ENCODE results near the gene DSCAML1. TPM values are rescaled to one million over a fixed set of nuclear protein-coding genes. Genes with fewer than 3 reads are reported as not detected.
A peak's percentile ranks its signal among the peaks of the same experiment; 100 is the strongest.

The DSCAML1 gene
- total and polyA plus RNA-seq, 2 of the 8 experiments (the other 6 are each of a cell fraction or from before 2014, with no cell fraction given), result 0.19 to 0.24 TPM

DNA sequence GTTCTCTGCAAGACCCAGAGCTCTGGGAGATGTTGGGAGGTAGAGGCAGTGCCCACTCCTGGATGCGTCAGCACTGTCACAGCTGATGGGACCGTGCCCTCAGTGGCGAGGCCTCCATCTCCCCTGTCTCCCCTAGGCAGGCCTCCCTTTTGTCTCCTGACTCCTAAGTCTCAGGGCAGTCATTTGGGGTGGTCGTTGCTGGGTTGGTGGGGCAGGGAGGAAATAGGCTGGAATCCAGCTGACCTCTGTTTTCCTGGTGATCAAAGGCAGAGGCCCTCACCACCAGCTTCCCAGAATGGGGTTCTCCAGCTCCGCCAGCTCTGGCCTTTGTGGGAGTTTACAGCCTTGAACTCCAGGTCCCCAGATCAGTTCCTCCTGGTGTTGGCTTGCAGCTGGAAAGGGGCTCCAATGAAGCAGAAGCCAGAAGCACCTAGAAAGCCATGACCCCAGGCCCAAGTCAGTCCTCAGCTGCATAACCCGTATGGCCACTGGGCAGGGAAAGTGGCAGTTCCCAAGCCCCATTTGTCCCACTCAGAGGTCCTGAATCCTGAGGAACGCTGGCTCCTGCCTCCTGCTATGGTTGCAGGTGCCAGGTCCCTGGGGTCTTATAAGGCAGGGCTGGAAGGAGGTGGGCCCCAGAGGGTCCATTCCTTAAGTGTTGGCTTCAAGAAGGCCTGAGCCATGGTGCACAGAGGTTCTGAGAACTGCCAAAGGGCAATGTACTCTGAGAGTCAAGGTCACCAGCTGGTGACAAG lies 34.8 kb upstream of the DSCAML1 start:
- H3K56ac ChIP-seq (replicated peaks; ENCODE audit: insufficient read length, low read depth, low read length), result no peak overlapping the region
- no peak overlapping the region for H3K9ac ChIP-seq (replicated peaks in 1 of 4; ENCODE audit: extremely low read depth in 1 of 4, low read depth in 3 of 4, low read length in 3 of 4)
- no peak overlapping the region for H2BK12ac ChIP-seq (ENCODE audit: low read depth, low read length)
- H3K4me3 ChIP-seq (ENCODE audit: extremely low read depth in 1 of 4, insufficient read depth in 2 of 4, low read depth in 3 of 4, low read length in 4 of 4), result no peak overlapping the region
- no peak overlapping the region for H2AFZ ChIP-seq (ENCODE audit: low read length)
- H3K23me2 ChIP-seq (ENCODE audit: low read depth, low read length), result no peaks in the 10 kb centered on the region
- WGBS, 2 experiments (ENCODE audit: extremely low coverage in 1 of 2, insufficient coverage in 1 of 2, insufficient read length in 1 of 2, insufficient replicate concordance in 2 of 2, low coverage in 1 of 2, low lambda C conversion rate in 2 of 2, missing lambda C conversion rate in 1 of 2), result 91% methylated on average over 7 of the region's 7 CpGs; no CpG with 5 or more reads in 1 of the 2 experiments
- H2AK5ac ChIP-seq (ENCODE audit: low read depth, low read length), result no peak overlapping the region
- H3K4me1 ChIP-seq (replicated peaks in 1 of 4; ENCODE audit: control insufficient read depth in 3 of 4, insufficient read depth in 4 of 4, low read length in 3 of 4), result peaks cover 0 to 6% (median 1%) of the 10 kb centered on the region in 4 experiments; a peak in 3 of 7 replicates
- H3K14ac ChIP-seq (ENCODE audit: insufficient read length), result no peak overlapping the region
- H3K27me3 ChIP-seq (replicated peaks in 1 of 4; ENCODE audit: control insufficient read depth in 3 of 4, extremely low read depth in 1 of 4, insufficient read depth in 3 of 4, low read length in 3 of 4), result no peaks in the 10 kb centered on the region
- H2BK20ac ChIP-seq (ENCODE audit: low read length), result 0 out of 2 replicates have a peak overlapping the region, but pooled peaks have one; percentile 32
- H3K4ac ChIP-seq (replicated peaks; ENCODE audit: insufficient read length, low read depth, low read length), result no peak overlapping the region
- H2BK15ac ChIP-seq (ENCODE audit: low read length), result no peak overlapping the region
- H3K27ac ChIP-seq (ENCODE audit: low read depth, low read length), result no peak overlapping the region
- H2BK120ac ChIP-seq (replicated peaks; ENCODE audit: low read depth, low read length), result no peak overlapping the region
- no peak overlapping the region for H3K4me2 ChIP-seq (ENCODE audit: insufficient read depth in 1 of 2, low read depth in 2 of 2, low read length in 2 of 2)
- no peaks in the 10 kb centered on the region for H3K79me1 ChIP-seq (ENCODE audit: low read depth, low read length)
- H3K9me3 ChIP-seq (ENCODE audit: insufficient read depth in 2 of 2, low read depth in 1 of 2, low read length in 1 of 2), result no peaks in the 10 kb centered on the region
- TF ChIP-seq KDM4A (IDR thresholded peaks at IDR 0.05; ENCODE audit: low read depth, low read length, severe bottlenecking) (no peak), JUND (IDR thresholded peaks at IDR 0.05; ENCODE audit: low read length) (no peak), SRF (IDR thresholded peaks at IDR 0.05; ENCODE audit: low read depth, low read length) (no peak), NANOG (IDR thresholded peaks at IDR 0.05; ENCODE audit: insufficient read depth, low read depth, low read length, poor library complexity, severe bottlenecking) (no peak)
- H3K18ac ChIP-seq (ENCODE audit: extremely low read depth, low read length), result no peak overlapping the region
- FAIRE-seq (no peak), DNase-seq (ENCODE audit: low read depth in 1 of 2, low spot score in 2 of 2) (peak in 1 of 2 experiments; percentile 29)
- H4K91ac ChIP-seq (replicated peaks; ENCODE audit: insufficient read length, low read length), result no peak overlapping the region
- no peak overlapping the region for H3K23ac ChIP-seq (ENCODE audit: insufficient read length)
- no peak overlapping the region for H4K5ac ChIP-seq (ENCODE audit: insufficient read length, low read depth, low read length)
- H3K79me2 ChIP-seq (ENCODE audit: control insufficient read depth in 1 of 2, insufficient read depth in 2 of 2, low read length in 2 of 2), result no peaks in the 10 kb centered on the region
- H4K20me1 ChIP-seq (replicated peaks in 1 of 2; ENCODE audit: control insufficient read depth in 1 of 2, insufficient read depth in 2 of 2, low read length in 2 of 2), result no peaks in the 10 kb centered on the region
- ChIA-PET CTCF (ENCODE audit: partially characterized antibody) (interaction anchor here (1.1 to 11.9 kb wide), 11 partner anchors 8 to 222 kb away, joined by 3 to 91 read pairs (median 8); partner anchors contain the start of gene FXYD2), POLR2A (ENCODE audit: partially characterized antibody) (no interaction called here)
- H2BK5ac ChIP-seq (ENCODE audit: low read depth, low read length), result no peak overlapping the region
- H4K8ac ChIP-seq (ENCODE audit: extremely low read depth, insufficient read depth, low read length), result no peak overlapping the region
- H3K36me3 ChIP-seq (ENCODE audit: control insufficient read depth in 2 of 4, insufficient read depth in 4 of 4, low read length in 3 of 4), result no peaks in the 10 kb centered on the region

Data from H1 (cell line).